Measurements from ENCODE around the gene SLC9A3. TPM values are rescaled to one million over a fixed set of nuclear protein-coding genes. Genes with fewer than 3 reads are reported as not detected.

Gene SLC9A3
- total RNA-seq, 1 donor: 1.8 TPM

DNA sequence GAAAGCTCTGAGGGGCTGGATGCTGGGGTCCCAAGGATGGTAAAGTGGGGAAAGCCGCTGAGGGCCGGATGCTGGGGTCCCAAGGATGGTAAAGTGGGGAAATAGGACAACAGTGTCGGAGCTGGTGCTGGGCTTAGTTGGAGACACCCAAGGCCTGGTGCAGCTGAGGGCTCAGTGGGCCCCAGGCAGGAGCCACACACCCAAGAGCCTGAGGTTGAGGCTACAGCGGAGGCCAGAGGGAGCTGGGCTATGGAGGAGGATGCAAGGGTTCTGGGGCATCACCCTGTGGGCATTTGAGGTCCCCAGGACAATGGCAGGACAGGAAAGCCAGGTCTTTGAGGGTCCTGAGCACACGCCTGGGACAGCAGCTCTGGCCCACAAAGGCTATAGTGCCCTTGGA lies 19.1 kb upstream of the SLC9A3 start:
- no peak for DNase-seq (ENCODE audit: low read depth)
- TF ChIP-seq, protein P1, sequence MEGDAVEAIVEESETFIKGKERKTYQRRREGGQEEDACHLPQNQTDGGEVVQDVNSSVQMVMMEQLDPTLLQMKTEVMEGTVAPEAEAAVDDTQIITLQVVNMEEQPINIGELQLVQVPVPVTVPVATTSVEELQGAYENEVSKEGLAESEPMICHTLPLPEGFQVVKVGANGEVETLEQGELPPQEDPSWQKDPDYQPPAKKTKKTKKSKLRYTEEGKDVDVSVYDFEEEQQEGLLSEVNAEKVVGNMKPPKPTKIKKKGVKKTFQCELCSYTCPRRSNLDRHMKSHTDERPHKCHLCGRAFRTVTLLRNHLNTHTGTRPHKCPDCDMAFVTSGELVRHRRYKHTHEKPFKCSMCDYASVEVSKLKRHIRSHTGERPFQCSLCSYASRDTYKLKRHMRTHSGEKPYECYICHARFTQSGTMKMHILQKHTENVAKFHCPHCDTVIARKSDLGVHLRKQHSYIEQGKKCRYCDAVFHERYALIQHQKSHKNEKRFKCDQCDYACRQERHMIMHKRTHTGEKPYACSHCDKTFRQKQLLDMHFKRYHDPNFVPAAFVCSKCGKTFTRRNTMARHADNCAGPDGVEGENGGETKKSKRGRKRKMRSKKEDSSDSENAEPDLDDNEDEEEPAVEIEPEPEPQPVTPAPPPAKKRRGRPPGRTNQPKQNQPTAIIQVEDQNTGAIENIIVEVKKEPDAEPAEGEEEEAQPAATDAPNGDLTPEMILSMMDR (IDR thresholded peaks at IDR 0.05; ENCODE audit: insufficient read depth, low read length): no peak
- H3K4me3 ChIP-seq (ENCODE audit: low read depth, low read length): no peak overlapping the region

DNA sequence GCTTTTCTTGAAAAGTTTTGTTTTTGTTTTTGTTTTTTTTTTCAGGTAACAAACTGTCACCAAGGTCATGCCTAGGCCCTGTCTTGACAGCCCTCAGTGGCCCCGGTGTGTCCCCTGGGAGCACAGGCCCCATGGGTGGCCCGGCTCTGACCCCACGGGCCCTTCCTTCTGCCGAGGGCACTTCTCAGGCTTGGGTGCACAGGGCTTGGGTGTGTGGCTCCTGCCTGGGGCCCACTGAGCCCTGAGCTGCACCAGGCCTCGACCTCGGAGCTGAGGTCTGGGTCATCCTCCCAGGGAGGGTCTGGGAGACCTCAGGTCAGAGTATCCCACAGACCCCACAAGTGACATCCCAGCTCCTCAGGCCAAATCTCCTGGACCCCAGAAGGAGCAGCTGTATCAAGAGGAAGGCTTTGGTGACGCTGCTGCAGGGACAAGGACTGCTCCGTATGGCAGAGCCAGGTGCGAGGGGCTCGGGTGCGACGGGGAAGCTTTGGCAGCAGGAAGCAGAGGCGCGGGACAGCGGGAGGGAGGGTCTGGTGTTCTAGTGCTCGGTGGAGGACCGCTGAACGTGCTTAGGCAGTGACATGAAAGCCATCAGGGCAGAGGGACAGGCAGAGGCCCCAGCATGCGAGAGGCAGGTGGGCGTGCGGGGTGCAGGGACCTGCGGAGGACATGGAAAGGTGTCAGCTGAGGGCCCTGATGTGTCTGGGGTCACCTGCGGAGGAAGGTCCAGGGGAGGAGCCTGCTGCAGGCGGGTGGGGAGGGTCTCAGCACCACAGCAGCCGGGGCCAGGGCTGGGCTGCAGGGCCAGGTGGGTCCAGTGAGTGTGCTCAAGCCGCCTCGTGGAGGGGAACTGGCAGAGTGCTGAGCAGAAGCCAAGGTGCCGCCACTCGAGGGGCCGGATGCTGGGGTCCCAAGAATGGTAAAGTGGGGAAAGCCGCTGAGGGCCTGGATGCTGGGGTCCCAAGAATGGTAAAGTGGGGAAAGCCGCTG lies 18.4 kb upstream of the SLC9A3 start:
- no peak overlapping the region for H3K4me3 ChIP-seq (ENCODE audit: low read depth, low read length)
- TF ChIP-seq, protein P1 (IDR thresholded peaks at IDR 0.05; ENCODE audit: insufficient read depth, low read length): no peak

DNA sequence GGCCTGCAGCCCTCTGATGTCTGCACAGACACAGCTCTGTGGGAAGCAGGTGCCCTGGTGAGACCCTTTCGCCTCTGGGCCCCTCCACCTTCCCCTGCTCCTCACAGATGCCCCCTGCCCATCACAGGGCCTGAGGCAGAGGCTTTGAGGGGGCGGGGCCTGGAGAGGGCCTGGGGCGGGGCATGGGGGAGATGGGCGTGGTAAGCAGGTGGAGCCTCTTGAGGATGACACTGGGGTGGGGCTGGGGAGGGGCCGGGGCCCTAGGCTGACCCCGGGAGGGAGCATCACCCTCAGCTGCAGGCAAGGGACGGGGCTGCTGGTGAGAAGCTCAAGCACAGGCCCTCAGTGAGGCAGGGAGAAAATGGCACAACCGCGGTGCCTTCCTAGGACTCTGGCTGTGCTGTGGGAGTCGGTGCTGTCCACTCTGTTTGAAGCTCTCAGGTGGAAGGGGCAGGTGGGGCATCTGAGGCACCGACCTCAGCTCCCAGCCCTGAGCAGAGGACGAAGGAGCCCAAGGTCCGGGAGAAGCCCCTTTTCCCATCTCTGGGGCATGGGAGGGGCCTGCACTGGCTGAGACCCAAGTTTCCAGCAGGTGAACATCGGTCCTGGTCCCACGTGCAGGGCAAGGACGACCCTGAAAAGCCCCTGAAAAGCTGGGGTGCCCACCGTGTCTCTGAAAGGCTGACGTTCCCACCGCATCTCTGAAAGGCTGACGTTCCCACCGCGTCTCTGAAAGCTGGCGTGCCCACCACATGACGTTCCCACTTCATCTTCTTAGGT lies 17.5 kb upstream of the SLC9A3 start:
- TF ChIP-seq, protein P1 (IDR thresholded peaks at IDR 0.05; ENCODE audit: insufficient read depth, low read length): no peak
- DNase-seq (ENCODE audit: low read depth): no peak
- no peak overlapping the region for H3K4me3 ChIP-seq (ENCODE audit: low read depth, low read length)

More for the DNA sequence above, 18.4 kb upstream of the SLC9A3 start:
- DNase-seq (ENCODE audit: low read depth): no peak

DNA sequence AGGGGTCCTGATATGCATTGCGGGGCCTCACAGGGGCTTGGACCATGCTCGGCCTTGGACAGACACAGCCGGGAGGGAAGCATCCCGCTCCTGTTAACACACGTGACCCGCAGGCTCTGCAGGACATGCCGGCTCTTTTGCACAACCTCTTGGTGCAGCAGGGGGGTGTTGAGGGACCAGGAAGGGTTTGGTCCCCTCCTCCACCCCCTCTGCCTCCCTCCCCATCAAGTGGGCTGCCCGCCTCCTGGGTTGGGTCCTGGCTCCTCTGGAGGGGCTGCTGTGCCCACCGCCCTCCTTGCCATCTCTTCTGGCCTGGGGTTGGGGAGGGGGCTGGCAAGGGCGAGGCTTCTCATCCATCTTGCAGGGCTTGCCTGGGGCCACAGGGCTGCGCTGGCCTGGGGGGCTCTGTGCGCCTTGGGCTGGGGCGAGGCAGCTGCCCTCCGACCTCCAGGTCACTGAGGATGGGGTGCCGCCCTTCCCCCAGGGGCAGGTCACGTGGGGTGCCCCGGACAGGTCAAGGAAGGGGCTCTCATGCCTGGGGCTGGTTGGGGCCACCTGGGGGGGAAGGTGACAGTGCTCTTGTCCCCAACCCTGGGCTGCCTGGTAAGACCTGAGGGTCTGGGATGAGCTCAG lies 16.8 kb upstream of the SLC9A3 start:
- H3K4me3 ChIP-seq (ENCODE audit: low read depth, low read length): no peak overlapping the region
- TF ChIP-seq, protein P1 (IDR thresholded peaks at IDR 0.05; ENCODE audit: insufficient read depth, low read length): no peak
- no peak for DNase-seq (ENCODE audit: low read depth)

DNA sequence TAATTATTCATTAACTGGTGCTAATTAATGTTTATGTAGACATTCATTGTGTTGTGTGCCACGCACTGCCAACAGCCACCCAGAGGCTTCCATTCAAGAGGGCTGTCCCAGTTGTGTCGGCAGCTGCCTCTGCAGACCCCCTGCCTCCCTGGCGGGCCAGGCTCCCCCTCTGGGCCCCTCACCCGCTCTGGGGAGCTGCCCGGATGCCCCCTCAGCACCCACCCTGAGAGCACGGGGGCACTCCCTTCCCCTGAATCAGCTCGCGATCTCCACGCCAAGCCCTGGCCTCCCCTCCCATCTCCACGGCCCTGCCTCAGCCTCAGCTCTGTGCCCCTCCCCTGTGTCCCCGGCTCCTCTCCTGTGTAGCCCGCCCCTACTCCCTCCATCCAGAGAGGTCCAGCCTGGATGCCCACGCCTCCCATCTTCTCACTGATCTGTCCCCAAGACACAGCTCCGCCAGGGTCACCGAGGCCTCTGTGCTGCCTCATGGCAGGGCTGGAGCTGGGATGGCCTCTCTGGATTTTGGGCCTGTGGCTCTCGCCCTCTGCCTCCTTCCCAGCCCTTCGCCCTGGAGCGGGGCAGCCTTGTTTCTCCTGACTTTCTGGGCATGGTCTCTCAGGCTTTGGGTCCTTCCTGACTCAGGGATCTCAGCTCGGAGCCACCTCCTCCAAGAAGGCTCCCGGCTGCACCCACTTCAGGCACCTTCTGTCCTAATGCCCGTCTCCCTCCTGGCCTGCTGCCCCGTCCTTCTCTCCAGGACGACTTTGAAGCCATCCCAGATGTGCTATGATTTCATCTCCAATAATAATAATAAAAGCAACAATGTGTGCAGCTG lies 16.0 kb upstream of the SLC9A3 start:
- H3K4me3 ChIP-seq (ENCODE audit: low read depth, low read length): no peak overlapping the region
- TF ChIP-seq, protein P1 (IDR thresholded peaks at IDR 0.05; ENCODE audit: insufficient read depth, low read length): no peak
- no peak for DNase-seq (ENCODE audit: low read depth)
